GM19043 (cell line): ENCODE results near the gene HECTD2.
"Not testable (repeated sequence)": the region's sequence is repeated elsewhere in the genome, so short reads cannot be mapped to it uniquely, and the experiment has no call there.

Experiments used
- ATAC-seq: cut with Tn5 transposase; IDR thresholded peaks from one replicate; pipeline ENCODE4 v1.9.1; 2021; ENCODE audit warnings: low read depth; ENCODE audit not compliant: unreplicated experiment

HECTD2 gene

GRCh38 chr10:91536111-91536510, 126.0 kb downstream of the HECTD2 start:
- ATAC-seq, result no peak

GRCh38 chr10:91536733-91537132, 126.6 kb downstream of the HECTD2 start:
- no peak for ATAC-seq

GRCh38 chr10:91537614-91538383, 127.7 kb downstream of the HECTD2 start:
- ATAC-seq, result no peak

GRCh38 chr10:91539930-91540329, 129.8 kb downstream of the HECTD2 start:
- ATAC-seq, result no peak

GRCh38 chr10:91540733-91541132, 130.6 kb downstream of the HECTD2 start:
- ATAC-seq, result no peak

- ATAC-seq, result no peak
These were observed 131.3 kb downstream of the HECTD2 start for GRCh38 chr10:91541481-91541880.

- no peak for ATAC-seq
These were observed 135.2 kb downstream of the HECTD2 start for GRCh38 chr10:91545384-91545783.

- ATAC-seq, result no peak
These were observed 135.7 kb downstream of the HECTD2 start for GRCh38 chr10:91545838-91546237.

- ATAC-seq, result no peak
These were observed 139.1 kb downstream of the HECTD2 start for GRCh38 chr10:91549262-91549661.

GRCh38 chr10:91550021-91550420, 139.9 kb downstream of the HECTD2 start:
- ATAC-seq, result no peak

- no peak for ATAC-seq
These were observed 141.7 kb downstream of the HECTD2 start for GRCh38 chr10:91551856-91552255.

GRCh38 chr10:91552274-91553095, 142.3 kb downstream of the HECTD2 start:
- ATAC-seq, result no peak

GRCh38 chr10:91555455-91555854, 145.3 kb downstream of the HECTD2 start:
- no peak for ATAC-seq

GRCh38 chr10:91556691-91557566, 146.8 kb downstream of the HECTD2 start:
- no peak for ATAC-seq

- ATAC-seq, result no peak
These were observed 147.5 kb downstream of the HECTD2 start for GRCh38 chr10:91557651-91558111.

- ATAC-seq, result no peak
These were observed 148.3 kb downstream of the HECTD2 start for GRCh38 chr10:91558473-91558872.

- no peak for ATAC-seq
These were observed 149.0 kb downstream of the HECTD2 start for GRCh38 chr10:91559169-91559568.

- no peak for ATAC-seq
These were observed 149.6 kb downstream of the HECTD2 start for GRCh38 chr10:91559750-91560149.

- not testable (repeated sequence) for ATAC-seq
These were observed 150.7 kb downstream of the HECTD2 start for GRCh38 chr10:91560827-91561226.

- no peak for ATAC-seq
These were observed 152.9 kb downstream of the HECTD2 start for GRCh38 chr10:91562839-91563581.
